HCT116 (cell line): ENCODE data around the gene FAM98C. TPM values are rescaled to one million over a fixed set of nuclear protein-coding genes. Genes with fewer than 3 reads are reported as not detected.

ENCODE experiments used
- ATAC-seq: fragments of 200-7000 bp; cut with Tn5 transposase; 2 replicates; pipeline ENCODE4 v1.9.1; 2020; ENCODE audit warnings: mild to moderate bottlenecking, moderate library complexity
- BruUV-seq: library from RNA; stranded (reverse); fragments of 400-500 nt; replicated peaks from 2 replicates; lab custom pipeline; 2021; lab: Mats Ljungman, UMichigan
- CTCF ChIA-PET: fragments of 300-600 bp; sonication (Branson Sonifier 250); formaldehyde crosslinking; loops from one replicate; lab custom pipeline; 2021; ENCODE audit warnings: antibody characterized with exemption; lab: Charles Lee
- POLR2A ChIA-PET: fragments of 300-600, 350-600 bp; sonication (Branson Sonifier 250); formaldehyde crosslinking; loops from one replicate; lab custom pipeline; 2021; ENCODE audit warnings: antibody characterized with exemption; lab: Charles Lee
- RAD21 ChIA-PET, 2 experiments: fragments of 300-600 bp; sonication (Branson Sonifier 250); formaldehyde crosslinking; loops; one replicate each; lab custom pipeline; 2023; ENCODE audit warnings: low total read pairs in 2 of 2; ENCODE audit not compliant: uncharacterized antibody in 2 of 2, unreplicated experiment in 2 of 2, low non-redundant PET in 1 of 2; lab: Charles Lee
- DNase-seq: peaks from one replicate; pipeline ENCODE4 v3.0.0-alpha.2; 2010; ENCODE audit warnings: low read depth, low spot score
- H2AFZ ChIP-seq: fragments of 200-600 bp; shearing (Covaris generic), sonication (generic); 2 replicates; pipeline ENCODE4 v1.6.1; 2017; ENCODE audit warnings: low read depth, mixed run types, mixed read lengths, antibody characterized with exemption, low read length; ENCODE audit not compliant: poor library complexity, severe bottlenecking
- H3K27ac ChIP-seq: 2 replicates; pipeline ENCODE4 v1.5.1; 2012; ENCODE audit warnings: low read depth, low read length
- H3K27me3 ChIP-seq: fragments of 200-600 bp; sonication (generic); 2 replicates; pipeline ENCODE4 v1.6.1; 2016; ENCODE audit warnings: mixed run types, low read length, mixed read lengths; ENCODE audit not compliant: insufficient read depth
- H3K36me3 ChIP-seq, 2 experiments: fragments of 200-500 bp in 1 of 2; fragments of 200-600 bp in 1 of 2; sonication (Bioruptor generic) in 1 of 2; sonication (generic) in 1 of 2; 2 replicates each; pipeline versions ENCODE4 v1.5.1 to v1.6.1; 2014 to 2016; ENCODE audit warnings: low read length in 2 of 2, inconsistent platforms in 1 of 2, mixed read lengths in 1 of 2, mixed run types in 1 of 2; ENCODE audit not compliant: insufficient read depth in 2 of 2, control insufficient read depth in 1 of 2
- H3K4me1 ChIP-seq, 2 experiments: fragments of 200-600 bp in 1 of 2; sonication (generic) in 1 of 2; 2 replicates each; pipeline versions ENCODE4 v1.5.1 to v1.6.1; 2012 to 2017; ENCODE audit warnings: low read length in 2 of 2, inconsistent platforms in 1 of 2, mild to moderate bottlenecking in 1 of 2, mixed read lengths in 1 of 2, mixed run types in 1 of 2, moderate library complexity in 1 of 2; ENCODE audit not compliant: insufficient read depth in 2 of 2, control insufficient read depth in 1 of 2
- H3K4me2 ChIP-seq: fragments of 200-600 bp; sonication (generic); 2 replicates; pipeline ENCODE4 v1.6.1; 2017; ENCODE audit warnings: mixed run types, low read length, mixed read lengths
- H3K4me3 ChIP-seq, 2 experiments: fragments of 200-600 bp in 1 of 2; sonication (generic) in 1 of 2; replicated peaks in 1 of 2; 2 replicates each; pipeline ENCODE4 v1.5.1; 2011 to 2016; ENCODE audit warnings: low read length in 2 of 2, control low read depth in 1 of 2, low read depth in 1 of 2, mild to moderate bottlenecking in 1 of 2, mixed read lengths in 1 of 2, mixed run types in 1 of 2
- H3K79me2 ChIP-seq: fragments of 200-600 bp; sonication (generic); 2 replicates; pipeline ENCODE4 v1.6.1; 2017; ENCODE audit warnings: mild to moderate bottlenecking, mixed run types, low read length, moderate library complexity, mixed read lengths; ENCODE audit not compliant: insufficient read depth
- H3K9ac ChIP-seq: fragments of 200-600 bp; sonication (generic); 2 replicates; pipeline ENCODE4 v1.6.1; 2016; ENCODE audit warnings: low read length, mixed read lengths
- H3K9me2 ChIP-seq: fragments of 200-600 bp; sonication (generic), shearing (Covaris generic); 2 replicates; pipeline ENCODE4 v1.6.1; 2017; ENCODE audit warnings: mixed run types, mild to moderate bottlenecking, moderate library complexity; ENCODE audit not compliant: insufficient read depth
- H3K9me3 ChIP-seq, 2 experiments: fragments of 200-500 bp in 1 of 2; fragments of 200-600 bp in 1 of 2; sonication (Bioruptor generic) in 1 of 2; sonication (generic) in 1 of 2; 2 replicates each; pipeline ENCODE4 v1.6.1; 2014 to 2017; ENCODE audit warnings: low read length in 2 of 2, mixed read lengths in 2 of 2, inconsistent platforms in 1 of 2, low read depth in 1 of 2, mild to moderate bottlenecking in 1 of 2, mixed run types in 1 of 2, moderate library complexity in 1 of 2; ENCODE audit not compliant: control insufficient read depth in 1 of 2, insufficient read depth in 1 of 2
- H4K20me1 ChIP-seq: fragments of 200-600 bp; sonication (generic), shearing (Covaris generic); 2 replicates; pipeline ENCODE4 v1.6.1; 2017; ENCODE audit warnings: mixed run types, mild to moderate bottlenecking, moderate library complexity; ENCODE audit not compliant: insufficient read depth
- CBX3 ChIP-seq: IDR thresholded peaks from 2 replicates; pipeline ENCODE4 v1.6.1; 2012; ENCODE audit warnings: low read depth
- EGR1 ChIP-seq: IDR thresholded peaks from 2 replicates; pipeline ENCODE4 v1.6.1; 2012; ENCODE audit warnings: low read depth
- ELF1 ChIP-seq: IDR thresholded peaks from 2 replicates; pipeline ENCODE4 v1.6.1; 2012; ENCODE audit warnings: low read depth, borderline replicate concordance
- FOSL1 ChIP-seq: IDR thresholded peaks from 2 replicates; pipeline ENCODE4 v1.6.1; 2012; ENCODE audit warnings: low read depth
- JUND ChIP-seq: IDR thresholded peaks from 2 replicates; pipeline ENCODE4 v1.6.1; 2012
- POLR2A ChIP-seq: IDR thresholded peaks from 2 replicates; pipeline ENCODE4 v1.7.0; 2011; ENCODE audit warnings: borderline replicate concordance; ENCODE audit not compliant: insufficient read depth, insufficient read length; ENCODE audit errors: extremely low read depth
- POLR2AphosphoS5 ChIP-seq: IDR thresholded peaks from 2 replicates; pipeline ENCODE4 v1.6.1; 2011; ENCODE audit warnings: mild to moderate bottlenecking, low read depth, low read length, moderate library complexity
- TCF7L2 ChIP-seq: IDR thresholded peaks from 2 replicates; pipeline ENCODE4 v1.7.0; 2011; ENCODE audit warnings: borderline replicate concordance, inconsistent platforms; ENCODE audit not compliant: insufficient read depth, insufficient read length; ENCODE audit errors: extremely low read depth
- ZFX ChIP-seq: fragments of 450-650 bp; IDR thresholded peaks from 2 replicates; pipeline ENCODE4 v1.6.1; 2017
- intact Hi-C: fragments of 100-400 bp; cut with micrococcal nuclease; formaldehyde crosslinking; loops from 2 replicates; pipeline ENCODE4 v1.10.0; 2022
- total RNA-seq: library from RNA; stranded (reverse); gene quantifications from one replicate; pipeline ENCODE4 v1.2.1, GENCODE V29; 2021; ENCODE audit not compliant: unreplicated experiment
- TF ChIP-seq, protein P1 (sequence below): IDR thresholded peaks from 2 replicates; pipeline ENCODE4 v1.6.1; 2011; ENCODE audit warnings: mild to moderate bottlenecking, low read length, moderate library complexity; ENCODE audit not compliant: insufficient replicate concordance; ENCODE audit errors: extremely low read depth
- TF ChIP-seq, protein P2 (sequence below): IDR thresholded peaks from 2 replicates; pipeline ENCODE4 v1.6.1; 2012

Gene FAM98C
- total RNA-seq, 1 experiment from 2014 or later: 33.8 TPM

DNA sequence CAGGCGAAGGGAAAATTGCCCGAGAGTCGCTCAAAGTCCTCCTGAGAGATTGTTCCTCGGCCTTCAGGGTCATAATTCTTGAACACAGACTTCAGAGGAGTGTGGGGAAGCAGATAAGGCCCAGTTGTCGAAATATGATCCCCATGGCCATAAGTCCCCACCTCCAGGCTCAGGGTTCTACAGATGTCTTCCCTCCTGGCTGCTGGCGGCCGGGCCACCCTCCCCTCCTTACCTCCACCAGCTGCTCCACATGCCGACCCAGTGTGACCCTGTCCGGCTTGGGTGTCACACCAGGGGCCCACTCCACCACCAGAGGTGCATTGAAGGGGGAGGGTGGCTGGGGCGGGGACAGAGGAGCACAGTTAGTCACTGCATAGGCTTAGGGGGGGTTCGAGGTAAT lies 10.1 kb downstream of the FAM98C start:
- BruUV-seq: no TSS peak
- Histone ChIP-seq H3K27me3 (no peaks in the 10 kb centered on the region), H3K9me3 (no peaks in the 10 kb centered on the region), H3K9ac (no peak overlapping the region), H3K4me1 (peaks cover 9 to 22% of the 10 kb centered on the region in 2 experiments; a peak in 3 of 4 replicates), H2AFZ (no peak overlapping the region), H3K4me3 (no peak overlapping the region), H3K36me3 (no peaks in the 10 kb centered on the region), H3K4me2 (no peak overlapping the region), H4K20me1 (no peaks in the 10 kb centered on the region), H3K9me2 (no peaks in the 10 kb centered on the region), H3K79me2 (no peaks in the 10 kb centered on the region), H3K27ac (no peak overlapping the region)
- RAD21 ChIA-PET: no interaction called here
- POLR2A ChIA-PET: interaction anchor here (1.0 kb wide), 1 partner anchor 10 kb away, joined by 4 read pairs; the partner anchor contains the start of gene FAM98C
- no peak for ATAC-seq
- TF ChIP-seq ZFX (no peak), POLR2AphosphoS5 (no peak), FOSL1 (no peak), CBX3 (no peak), TCF7L2 (no peak), ELF1 (no peak), JUND (no peak), POLR2A (no peak), EGR1 (no peak)
- TF ChIP-seq, protein P1, sequence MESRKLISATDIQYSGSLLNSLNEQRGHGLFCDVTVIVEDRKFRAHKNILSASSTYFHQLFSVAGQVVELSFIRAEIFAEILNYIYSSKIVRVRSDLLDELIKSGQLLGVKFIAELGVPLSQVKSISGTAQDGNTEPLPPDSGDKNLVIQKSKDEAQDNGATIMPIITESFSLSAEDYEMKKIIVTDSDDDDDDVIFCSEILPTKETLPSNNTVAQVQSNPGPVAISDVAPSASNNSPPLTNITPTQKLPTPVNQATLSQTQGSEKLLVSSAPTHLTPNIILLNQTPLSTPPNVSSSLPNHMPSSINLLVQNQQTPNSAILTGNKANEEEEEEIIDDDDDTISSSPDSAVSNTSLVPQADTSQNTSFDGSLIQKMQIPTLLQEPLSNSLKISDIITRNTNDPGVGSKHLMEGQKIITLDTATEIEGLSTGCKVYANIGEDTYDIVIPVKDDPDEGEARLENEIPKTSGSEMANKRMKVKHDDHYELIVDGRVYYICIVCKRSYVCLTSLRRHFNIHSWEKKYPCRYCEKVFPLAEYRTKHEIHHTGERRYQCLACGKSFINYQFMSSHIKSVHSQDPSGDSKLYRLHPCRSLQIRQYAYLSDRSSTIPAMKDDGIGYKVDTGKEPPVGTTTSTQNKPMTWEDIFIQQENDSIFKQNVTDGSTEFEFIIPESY: no peak
- TF ChIP-seq, protein P2, sequence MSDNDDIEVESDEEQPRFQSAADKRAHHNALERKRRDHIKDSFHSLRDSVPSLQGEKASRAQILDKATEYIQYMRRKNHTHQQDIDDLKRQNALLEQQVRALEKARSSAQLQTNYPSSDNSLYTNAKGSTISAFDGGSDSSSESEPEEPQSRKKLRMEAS: no peak
- DNase-seq: no peak
- CTCF ChIA-PET: interaction anchor here (1.0 to 2.2 kb wide), 2 partner anchors 9 to 10 kb away, joined by 3 to 7 read pairs; partner anchors contain the start of gene FAM98C
- intact Hi-C loops: no loop called here
